GM21381 (cell line): ENCODE results near the gene PAM16.
A peak's percentile ranks its signal among the peaks of the same experiment; 100 is the strongest.
"Not testable (repeated sequence)": the region's sequence is repeated elsewhere in the genome, so short reads cannot be mapped to it uniquely, and the experiment has no call there.

Source experiments
- ATAC-seq: cut with Tn5 transposase; IDR thresholded peaks from one replicate; pipeline ENCODE4 v1.9.1; 2021; ENCODE audit warnings: mild to moderate bottlenecking, moderate library complexity; ENCODE audit not compliant: unreplicated experiment

The PAM16 gene

DNA sequence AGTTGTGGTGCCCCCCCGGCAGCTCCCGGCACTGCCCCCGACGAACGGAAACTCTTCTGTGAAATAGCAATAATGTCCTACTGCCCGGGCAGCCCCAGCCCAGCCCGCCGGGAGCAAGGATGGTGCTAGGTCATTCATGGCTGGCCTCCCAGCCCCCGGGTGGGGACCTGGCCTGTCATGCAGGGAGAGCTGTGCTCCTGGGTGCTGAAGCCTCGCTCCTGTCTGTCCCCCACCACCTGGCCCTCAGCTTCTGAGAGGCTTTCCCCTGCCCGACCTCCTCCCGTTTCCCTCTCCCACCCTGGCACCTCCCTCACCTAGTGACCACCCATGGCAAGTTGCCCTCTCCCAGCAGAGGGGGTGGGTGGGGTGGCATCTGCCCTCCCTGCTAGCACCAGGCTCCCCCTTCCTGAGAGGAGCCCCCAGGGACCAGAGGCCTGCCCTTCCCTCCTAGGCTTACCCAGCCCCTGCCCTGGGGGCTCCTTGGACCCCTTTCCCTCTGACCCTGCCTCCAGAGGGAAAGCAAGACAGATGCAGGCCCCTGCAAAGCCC, 13.5 kb downstream of the PAM16 start:
- ATAC-seq, result no peak

DNA sequence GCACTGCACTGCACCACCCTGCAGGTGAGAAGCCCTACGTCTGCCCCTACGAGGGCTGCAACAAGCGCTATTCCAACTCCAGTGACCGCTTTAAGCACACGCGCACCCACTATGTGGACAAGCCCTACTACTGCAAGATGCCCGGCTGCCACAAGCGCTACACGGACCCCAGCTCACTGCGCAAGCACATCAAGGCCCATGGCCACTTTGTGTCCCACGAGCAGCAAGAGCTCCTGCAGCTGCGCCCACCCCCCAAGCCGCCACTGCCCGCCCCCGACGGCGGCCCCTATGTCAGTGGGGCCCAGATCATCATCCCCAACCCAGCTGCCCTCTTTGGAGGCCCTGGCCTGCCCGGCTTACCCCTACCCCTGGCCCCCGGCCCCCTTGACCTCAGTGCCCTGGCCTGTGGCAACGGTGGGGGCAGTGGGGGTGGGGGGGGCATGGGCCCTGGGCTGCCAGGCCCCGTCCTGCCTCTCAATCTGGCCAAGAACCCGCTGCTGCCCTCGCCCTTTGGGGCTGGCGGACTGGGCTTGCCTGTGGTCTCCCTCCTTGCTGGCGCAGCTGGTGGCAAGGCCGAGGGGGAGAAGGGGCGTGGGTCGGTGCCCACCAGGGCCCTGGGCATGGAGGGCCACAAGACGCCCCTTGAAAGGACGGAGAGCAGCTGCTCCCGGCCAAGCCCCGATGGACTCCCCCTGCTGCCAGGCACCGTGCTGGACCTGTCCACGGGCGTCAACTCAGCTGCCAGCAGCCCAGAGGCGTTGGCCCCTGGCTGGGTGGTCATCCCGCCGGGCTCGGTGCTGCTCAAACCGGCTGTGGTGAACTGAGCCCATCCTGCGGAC, 14.2 kb downstream of the PAM16 start:
- no peak for ATAC-seq

DNA sequence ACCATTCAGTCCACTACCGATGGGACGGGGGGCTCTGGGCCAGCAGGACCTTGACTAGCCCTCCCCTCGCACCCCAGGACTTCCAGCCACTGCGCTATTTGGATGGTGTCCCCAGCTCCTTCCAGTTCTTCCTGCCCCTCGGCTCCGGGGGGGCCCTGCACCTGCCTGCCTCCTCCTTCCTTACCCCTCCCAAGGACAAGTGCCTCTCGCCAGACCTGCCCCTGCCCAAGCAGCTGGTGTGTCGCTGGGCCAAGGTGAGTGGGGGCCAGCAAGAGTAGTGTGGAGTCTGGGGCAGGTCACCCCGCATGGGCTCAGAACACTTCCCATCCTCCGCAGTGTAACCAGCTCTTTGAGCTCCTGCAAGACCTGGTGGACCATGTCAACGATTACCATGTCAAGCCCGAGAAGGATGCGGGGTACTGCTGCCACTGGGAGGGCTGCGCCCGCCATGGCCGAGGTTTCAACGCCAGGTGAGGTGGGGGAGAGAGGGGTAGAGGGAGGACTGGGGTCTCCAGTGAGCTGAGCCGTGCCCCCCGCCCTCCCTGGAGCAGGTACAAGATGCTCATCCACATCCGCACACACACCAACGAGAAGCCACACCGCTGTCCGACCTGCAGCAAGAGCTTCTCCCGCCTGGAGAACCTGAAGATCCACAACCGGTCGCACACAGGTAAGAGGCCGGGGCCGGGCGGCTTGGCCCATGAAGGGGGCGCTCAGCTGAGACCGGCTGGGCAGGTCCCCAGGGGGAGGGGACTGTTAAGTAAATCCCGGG, 16.2 kb downstream of the PAM16 start:
- no peak for ATAC-seq

DNA sequence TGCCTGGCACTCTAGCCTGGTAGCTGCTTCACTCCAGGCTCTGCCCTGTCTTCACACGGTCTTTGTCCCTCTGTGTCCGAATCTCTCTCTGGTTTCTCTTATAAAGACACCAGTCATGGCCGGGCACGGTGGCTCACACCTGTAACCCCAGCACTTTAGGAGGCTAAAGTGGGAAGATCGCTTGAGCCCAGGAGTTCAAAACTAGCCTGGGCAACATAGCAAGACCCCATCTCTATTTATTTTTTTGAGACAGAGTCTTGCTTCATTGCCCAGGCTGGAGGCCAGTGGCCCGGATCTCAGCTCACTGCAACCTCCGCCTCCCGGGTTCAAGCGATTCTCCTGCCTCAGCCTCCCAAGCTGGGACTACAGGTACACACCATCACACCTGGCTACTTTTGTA, 17.4 kb downstream of the PAM16 start:
- not testable (repeated sequence) for ATAC-seq

DNA sequence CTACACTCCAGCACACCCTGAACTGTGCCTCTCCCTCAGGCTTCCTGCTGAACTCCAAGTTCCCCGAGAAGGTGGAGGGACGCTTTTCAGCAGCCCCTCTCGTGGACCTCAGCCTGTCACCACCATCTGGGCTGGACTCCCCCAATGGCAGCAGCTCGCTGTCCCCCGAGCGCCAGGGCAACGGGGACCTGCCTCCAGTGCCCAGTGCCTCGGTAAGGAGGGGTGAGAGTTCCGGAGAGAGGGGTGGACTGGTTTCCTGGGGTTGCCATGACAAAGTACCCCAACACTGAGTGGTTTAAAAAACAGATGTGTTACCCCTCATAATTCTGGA, 17.8 kb downstream of the PAM16 start:
- ATAC-seq, result no peak

DNA sequence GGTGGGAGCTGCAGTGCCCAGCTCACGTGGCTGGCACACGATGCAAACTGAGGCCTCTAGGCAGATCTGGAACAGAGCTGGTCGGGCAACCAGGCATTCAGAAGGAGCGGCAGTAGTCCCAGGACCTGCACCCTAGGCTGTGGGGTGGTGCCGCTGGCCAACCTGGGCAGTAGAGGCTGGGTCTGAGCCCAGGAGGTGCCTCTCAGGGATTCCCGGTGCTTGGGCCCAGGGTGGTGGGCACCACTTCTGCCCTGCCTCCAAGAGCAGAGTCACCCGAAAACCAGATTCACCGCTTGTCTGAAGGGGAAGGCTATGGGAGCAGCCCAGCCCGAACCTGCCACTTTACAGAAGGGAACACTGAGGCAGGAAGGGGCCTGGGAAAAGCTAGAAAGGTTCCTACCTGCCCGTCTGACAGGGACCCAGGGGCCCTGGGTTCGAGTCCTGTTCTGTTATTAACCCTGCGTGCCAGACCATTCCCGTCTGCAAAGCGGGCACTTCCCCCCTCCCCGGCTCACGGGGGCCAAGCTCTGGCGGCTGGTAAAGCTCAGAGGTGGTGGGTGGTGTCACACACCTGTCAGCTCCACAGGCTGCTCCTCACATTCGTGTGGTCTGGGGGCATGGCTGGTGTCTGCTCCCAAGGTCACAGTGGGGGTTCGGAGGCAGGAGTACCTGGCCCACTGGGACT, 18.4 kb downstream of the PAM16 start:
- ATAC-seq, result no peak

DNA sequence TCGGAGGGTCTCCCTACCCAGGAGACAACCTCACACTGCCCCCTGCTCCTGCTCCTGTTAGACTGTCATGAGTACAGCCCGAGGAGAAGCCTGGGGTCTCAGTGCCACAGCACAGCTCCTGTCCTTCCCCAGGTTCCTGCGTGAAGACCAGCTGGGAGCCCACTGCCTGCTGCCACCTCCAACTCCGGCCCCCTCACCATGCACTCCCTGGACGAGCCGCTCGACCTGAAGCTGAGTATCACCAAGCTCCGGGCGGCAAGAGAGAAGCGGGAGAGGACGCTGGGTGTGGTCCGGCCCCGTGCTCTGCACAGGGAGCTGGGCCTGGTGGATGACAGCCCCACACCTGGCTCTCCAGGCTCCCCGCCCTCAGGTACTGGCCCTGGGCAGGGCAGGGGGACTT, 19.0 kb downstream of the PAM16 start:
- no peak for ATAC-seq

DNA sequence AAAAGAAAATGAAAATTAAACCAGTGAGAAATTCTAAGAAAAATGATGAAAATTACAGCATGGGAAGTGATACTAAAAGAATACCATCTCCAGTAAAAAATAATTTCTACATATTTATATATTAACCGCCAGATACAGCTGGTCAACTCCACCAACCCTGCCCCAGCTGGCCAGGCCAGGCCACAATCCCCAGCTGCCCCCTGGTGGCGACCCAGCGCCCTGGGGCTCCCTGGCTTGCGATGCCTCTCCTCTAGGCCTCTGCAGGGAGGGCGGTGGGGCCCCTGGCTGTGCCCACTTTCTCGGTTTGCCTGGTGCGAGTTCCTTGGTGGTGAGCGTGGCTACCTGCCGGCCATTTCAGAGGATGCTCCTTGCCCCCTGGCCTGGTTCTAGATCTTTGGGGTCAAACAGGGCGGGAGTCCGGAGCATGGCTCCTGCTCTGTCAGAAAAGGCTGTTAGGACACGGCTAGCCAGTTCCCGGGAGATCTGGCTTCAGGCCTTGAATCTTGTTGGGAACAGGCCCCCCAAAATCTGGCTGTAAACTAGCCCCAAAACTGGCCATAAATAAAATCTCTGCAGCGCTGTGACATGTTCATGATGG, 20.7 kb downstream of the PAM16 start:
- ATAC-seq, result peak; percentile 52

DNA sequence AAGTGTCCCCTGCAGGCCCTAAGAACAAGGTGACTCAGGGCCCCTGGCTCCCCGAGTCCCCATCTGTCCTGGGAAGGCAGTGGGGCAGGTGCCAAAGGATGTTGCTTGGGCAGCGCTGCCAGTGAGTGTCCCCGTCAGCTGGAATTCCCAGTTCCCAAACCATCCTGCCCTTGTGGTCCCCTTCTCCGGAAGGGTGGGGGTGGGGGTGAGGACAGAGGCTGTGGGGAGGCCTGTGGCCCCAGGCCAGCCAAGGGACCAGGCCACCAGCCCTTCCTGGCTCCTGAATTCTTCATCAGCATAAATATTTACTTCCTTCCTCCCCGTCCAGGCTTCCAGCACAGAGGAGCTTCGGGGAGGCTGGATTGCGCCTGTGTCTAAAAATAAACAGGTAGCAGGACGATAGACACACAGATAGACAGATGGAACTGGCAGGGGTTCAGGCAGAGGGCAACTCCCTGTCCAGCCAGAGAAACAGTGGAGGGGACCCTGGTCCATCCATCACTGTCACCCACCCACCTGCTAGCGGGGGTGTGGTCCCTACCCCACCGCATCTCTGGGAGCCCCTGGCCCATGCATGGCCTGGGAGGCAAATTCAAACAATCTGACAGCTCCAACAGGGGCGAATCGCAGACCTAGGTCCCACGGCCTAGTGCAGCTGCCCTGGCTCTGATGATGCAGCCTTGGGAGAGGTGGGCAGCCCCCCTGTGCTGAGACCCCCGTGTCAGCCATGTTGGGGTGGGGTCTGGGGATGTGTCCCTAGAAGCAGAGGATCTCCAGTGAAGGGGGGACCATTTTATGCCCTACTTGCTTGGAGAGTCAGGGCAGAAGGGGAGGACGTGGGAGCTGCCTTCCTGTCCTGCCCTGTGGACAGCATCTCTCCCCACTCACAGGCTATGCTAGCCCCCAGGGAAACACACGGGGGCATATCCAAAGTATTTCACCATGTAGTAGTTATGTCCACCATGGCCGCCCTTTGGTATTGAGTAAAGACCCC, 22.0 kb downstream of the PAM16 start:
- ATAC-seq, result no peak

DNA sequence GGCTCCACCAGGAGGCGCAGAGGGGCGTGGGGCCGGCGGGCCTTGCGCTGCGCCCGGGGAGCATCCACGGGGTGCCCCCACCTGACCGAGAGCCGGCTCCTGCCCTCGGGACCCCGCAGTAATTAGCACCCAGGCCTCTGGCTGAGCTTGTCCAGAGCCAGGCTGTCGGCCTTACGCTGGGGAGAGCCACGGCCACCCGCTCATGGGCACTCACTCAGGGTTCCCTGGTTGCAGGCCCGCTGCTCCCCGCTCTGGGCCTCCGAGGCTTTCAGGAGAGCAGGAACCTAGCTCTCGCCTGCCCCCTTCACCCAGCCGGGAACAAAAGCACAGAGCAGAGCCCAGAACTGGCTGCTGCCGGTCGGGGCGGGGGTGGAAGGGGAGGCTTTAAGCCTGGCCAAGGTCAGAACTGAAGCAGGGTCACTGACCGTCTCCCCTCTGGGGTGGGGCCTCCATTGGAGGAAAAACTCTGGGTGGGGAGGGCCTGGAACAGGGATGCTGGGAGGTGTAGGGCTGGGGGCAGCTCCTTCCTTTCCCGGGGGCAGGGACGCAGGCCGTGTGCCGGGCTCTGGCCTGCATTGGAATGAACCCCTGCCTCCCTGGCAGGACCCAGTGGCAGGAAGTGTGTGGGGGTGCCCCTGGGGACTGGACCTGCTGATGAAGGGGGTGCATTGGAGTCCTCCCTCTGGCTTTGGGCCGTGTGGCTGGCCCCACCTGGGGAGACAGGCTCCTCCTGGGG, 22.9 kb downstream of the PAM16 start:
- no peak for ATAC-seq

DNA sequence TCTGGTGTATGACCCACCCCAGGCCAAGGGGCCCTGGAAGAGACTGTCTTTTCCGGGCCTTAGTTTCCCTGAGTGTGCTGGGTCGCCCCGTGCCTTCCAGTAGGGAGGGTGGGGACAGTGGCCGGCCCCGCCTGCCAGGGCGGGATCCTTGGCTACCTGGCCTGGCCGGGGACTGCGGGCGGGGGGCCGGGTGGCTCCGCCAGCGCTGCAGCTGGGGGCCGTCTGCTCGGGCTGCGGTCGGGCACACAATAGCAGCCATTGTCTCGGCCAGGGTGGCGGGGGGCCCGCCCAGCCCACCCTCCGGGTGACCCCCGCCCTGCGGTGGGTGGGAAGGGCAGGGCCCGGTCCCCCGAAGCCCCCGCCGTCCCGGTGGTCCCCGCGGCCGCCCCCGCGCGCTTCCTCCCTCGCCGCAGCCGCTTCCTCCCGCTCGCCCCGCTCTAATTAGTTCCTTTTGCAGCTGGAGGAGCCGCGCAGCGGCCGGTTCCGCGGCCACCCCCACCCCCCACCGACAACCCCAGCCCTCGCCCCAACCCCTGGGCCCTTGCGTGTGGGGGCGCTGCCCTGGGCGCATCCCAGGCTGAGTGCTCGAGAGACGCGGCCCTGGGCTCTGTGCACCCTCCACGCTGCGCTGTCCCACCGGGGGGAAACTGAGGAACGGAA, 23.6 kb downstream of the PAM16 start:
- no peak for ATAC-seq

DNA sequence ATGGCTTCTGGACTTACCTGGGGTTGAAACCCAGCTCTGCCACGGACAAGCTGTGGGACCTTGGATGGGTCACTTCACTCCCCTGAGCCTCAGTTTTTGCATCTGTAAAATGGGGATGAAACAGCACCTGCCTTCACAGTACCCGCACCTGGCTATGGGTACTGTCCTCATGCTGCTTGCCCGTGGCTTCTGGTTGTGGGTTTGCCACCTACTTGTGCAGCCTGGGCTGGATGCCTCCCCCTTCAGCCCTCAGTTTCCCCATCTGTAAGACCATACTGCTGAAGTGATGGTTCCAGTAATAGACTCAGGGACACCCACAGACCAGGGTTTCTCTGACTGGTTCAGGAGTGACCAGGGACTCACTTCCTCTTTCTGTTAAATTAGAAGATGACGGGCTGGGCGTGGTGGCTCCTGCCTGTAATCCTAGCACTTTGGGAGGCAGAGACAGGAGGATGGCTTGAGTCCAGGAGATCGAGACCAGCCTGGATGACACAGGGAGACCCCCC, 25.8 kb downstream of the PAM16 start:
- no peak for ATAC-seq

DNA sequence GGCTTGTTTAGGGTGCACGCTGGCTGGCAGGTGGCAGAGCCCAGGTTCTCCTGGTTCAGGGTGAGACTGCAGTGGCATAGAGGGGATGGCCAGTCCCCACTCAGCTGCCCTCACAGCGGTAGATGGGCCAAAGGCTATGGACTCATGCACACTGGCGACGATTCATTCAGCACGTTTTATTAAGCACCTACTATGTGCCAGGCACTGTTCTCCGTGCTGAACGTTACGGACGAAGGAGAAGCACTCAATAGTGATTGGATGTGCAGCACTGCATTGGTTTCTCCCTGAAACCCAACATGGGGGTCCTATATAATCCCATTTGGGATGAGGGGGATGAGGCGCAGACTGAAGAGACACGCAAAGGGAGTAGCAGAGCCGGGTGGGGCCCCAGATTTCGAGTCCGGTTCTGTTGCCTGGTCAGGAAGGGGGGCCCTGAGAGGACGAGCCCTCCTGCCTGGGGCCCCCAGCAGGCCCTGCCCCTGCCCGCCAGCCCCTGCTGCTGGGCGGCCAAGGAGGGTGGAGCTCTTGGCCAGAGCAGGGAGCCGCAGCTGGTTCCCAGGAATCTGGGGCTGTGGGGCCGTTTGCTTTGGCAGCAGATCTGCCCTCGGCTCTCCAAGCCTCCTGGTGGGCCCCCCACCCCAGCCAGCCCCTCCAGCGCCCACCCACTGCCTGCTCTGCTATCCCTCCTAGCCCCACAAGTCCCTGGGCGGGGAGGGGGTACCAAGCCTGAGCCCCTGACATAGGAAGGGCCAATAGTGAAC, 26.4 kb downstream of the PAM16 start:
- no peak for ATAC-seq

DNA sequence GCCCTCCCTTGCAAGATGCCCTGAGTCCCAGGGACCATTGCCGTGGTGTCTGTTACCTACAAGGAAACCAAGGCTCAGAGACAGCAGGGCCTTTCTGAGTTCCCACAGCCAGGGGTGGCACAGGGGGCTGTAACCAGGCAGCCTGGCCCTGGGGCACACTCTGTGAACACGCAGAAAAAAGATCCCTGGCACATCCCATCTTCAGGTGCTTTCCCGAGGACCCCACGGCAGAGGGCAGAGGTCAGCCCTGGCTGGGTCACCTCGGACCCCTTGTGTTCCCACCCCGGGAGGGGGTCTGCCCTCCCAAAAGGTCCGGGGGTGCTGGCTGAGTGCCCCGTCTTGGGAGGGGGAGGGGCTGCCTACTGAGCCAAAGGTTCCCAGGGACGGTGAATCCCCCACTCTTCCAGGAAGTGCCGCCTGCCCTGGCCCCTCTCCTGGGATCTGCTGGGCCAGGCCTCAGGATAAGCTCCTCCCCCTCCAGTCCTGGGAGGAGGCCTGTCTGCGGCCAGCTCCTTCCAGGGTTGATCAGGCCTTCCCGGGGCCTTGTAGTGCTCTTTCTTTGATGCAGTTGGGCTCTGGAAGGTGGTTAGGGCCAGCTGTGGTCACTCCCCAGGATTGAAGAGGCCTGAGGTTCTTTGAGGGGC, 27.2 kb downstream of the PAM16 start:
- ATAC-seq, result no peak

DNA sequence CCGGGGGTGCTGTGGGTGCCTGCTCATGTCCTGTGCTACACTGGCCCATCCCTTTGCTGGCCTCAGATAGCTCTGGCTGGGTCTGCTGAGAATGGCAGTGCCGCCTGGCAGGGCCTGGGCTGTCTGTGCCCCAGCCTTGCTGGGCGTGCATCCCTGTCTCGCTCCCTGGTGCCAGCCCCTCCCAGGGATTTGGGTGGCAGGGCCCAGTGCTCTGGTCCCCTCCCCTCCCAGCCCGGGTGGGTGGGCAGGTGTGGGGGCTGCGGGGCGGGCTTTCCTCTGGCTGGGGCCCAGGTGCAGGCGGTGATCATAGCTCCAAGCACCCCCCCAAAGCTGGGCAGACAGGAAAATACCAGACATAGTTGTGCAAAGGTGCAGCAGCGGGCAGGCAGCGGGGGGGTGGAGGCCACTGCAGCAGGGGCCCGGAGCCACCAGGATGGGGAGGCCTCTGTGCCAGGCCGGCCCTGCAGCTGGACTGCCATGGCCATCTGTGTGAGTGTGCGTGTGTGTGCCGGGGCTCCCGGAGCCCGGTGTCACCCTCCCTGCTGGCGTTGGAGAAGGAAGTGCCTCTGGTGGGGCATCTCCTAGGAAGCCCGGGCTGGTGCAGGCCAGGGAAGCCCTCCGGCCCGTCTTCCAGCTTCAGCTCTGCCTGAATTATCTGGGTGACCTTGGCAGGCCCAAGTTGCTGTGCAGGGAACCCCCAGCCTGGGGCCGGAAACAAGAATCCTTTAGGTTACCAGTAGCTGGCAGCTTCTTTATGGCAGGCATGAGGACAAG, 27.9 kb downstream of the PAM16 start:
- no peak for ATAC-seq
